Heart left ventricle (tissue), 16 donors: ENCODE results near the gene GALNT13. TPM values are rescaled to one million over a fixed set of nuclear protein-coding genes. Genes with fewer than 3 reads are reported as not detected.

ENCODE experiments used
- ATAC-seq, 4 donors: fragments of 200-7000 bp; cut with Tn5 transposase; one replicate each; pipeline ENCODE4 v1.9.1; 2020 to 2022; ENCODE audit warnings: moderate library complexity in 4 of 4, mild to moderate bottlenecking in 3 of 4, moderate number of reproducible peaks in 1 of 4
- DNase-seq, 5 donors: peaks; one replicate each; pipeline ENCODE4 v3.0.0-alpha.2; 2020
- H3K27ac ChIP-seq, 12 donors: fragments of 200-600 bp; sonication (generic) in 4 of 12; one replicate each; pipeline versions ENCODE4 v1.5.0 to v1.8.0; 2016 to 2022; ENCODE audit warnings: mild to moderate bottlenecking in 2 of 12
- H3K27me3 ChIP-seq, 9 donors: fragments of 200-600 bp; sonication (generic) in 2 of 9; one replicate each; pipeline versions ENCODE4 v1.5.1 to v1.8.0; 2016 to 2022; ENCODE audit warnings: mild to moderate bottlenecking in 3 of 9
- H3K36me3 ChIP-seq, 9 donors: fragments of 200-600 bp; sonication (generic) in 2 of 9; one replicate each; pipeline versions ENCODE4 v1.5.0 to v1.8.0; 2018 to 2022; ENCODE audit warnings: mild to moderate bottlenecking in 2 of 9
- H3K4me1 ChIP-seq, 12 donors: fragments of 200-600 bp; sonication (generic) in 4 of 12; one replicate each; pipeline versions ENCODE4 v1.5.0 to v1.8.0; 2016 to 2022; ENCODE audit warnings: mild to moderate bottlenecking in 3 of 12
- H3K4me3 ChIP-seq, 12 donors: fragments of 200-600 bp; sonication (generic) in 4 of 12; one replicate each; pipeline versions ENCODE4 v1.5.0 to v1.8.0; 2017 to 2022; ENCODE audit warnings: mild to moderate bottlenecking in 9 of 12, moderate library complexity in 4 of 12
- H3K9me3 ChIP-seq, 12 donors: fragments of 200-600 bp; sonication (generic) in 4 of 12; one replicate each; pipeline versions ENCODE4 v1.5.0 to v1.8.0; 2016 to 2022; ENCODE audit warnings: mild to moderate bottlenecking in 1 of 12
- POLR2A ChIP-seq, 2 donors: fragments of 450-650 bp; IDR thresholded peaks; one replicate each; pipeline ENCODE4 v1.6.1; 2017; ENCODE audit warnings: antibody characterized with exemption in 2 of 2, mild to moderate bottlenecking in 2 of 2, moderate library complexity in 2 of 2
- WGBS, 4 donors: extraction: QIAGEN DNeasy Blood & Tissue Kit in 2 of 4; methylation state at CpG; one replicate each; pipeline versions ENCODE4 v1.1.5 to v1.1.7; 2013 to 2018; 5-methylcytosine and 5-hydroxymethylcytosine counted together
- intact Hi-C, 10 donors: fragments of 100-400 bp; cut with DNase I; formaldehyde crosslinking; loops; one replicate each; pipeline versions ENCODE4 v1.11.1 to v1.14.2; 2022
- polyA plus RNA-seq, 2 donors: library from polyadenylated mRNA; stranded (reverse); fragments of 200-250 nt; gene quantifications; one replicate each; pipeline ENCODE4 v1.2.3, GENCODE V29; 2013
- total RNA-seq, 9 donors: library from RNA; depleted of rRNA in 2 of 9; stranded (reverse); fragments of >200 nt in 2 of 9; fragmentation: NEBNext Ultra II Directional in 3 of 9; extraction: Animal tissue kit (Norgen Biotek cat#: 25700) in 3 of 9; gene quantifications; one replicate each; pipeline versions ENCODE4 v1.1.0 to v1.2.4, GENCODE V29; 2016 to 2023
- TF ChIP-seq, protein P1 (sequence below), 12 donors: fragments of 200-600 bp; sonication (generic) in 4 of 12; IDR thresholded peaks; one replicate each; pipeline versions ENCODE4 v1.5.0 to v1.8.0; 2018 to 2022; ENCODE audit warnings: antibody characterized with exemption in 12 of 12, mild to moderate bottlenecking in 5 of 12
- donor health status: ischemic (EF 13 %, LVEDD 7.1; RV severe dilation, severe dysfunction).
- donor health status: healthy with polysubstance abuse.
- donor health status: DM: no; HTN: yes; CAD: no.
- donor health status: DM: no; HTN: no; CAD: no.
- donor health status: ischemic (EF 25% LVEDD 6.9; RV normal size, moderate dysfunction).
- donor health status: ischemic (EF 25% LVEDD 5.7; RV mildly dilated, moderate dysfunction).
- donor health status: healthy.
- donor health status: DM: yes; HTN: yes; CAD: no.
- donor health status: ischemic (EF 35%, LVEDD 5.7; RV mildly dilated, moderate dysfunction).
- donor health status: nonischemic (EF 11% LVEDD 7.7; RV severe dilation, severe dysfunction).
- donor health status: DM: yes; HTN: yes; CAD: no.
- donor health status: PGD.
- donor health status: ischemic (EF 29% LVEDD 5.4; RV normal size, mild dysfunction).
- donor health status: nonischemic (EF 23%, LVEDD 6.1; RV moderate dilation, normal function).

GALNT13 gene
- total and polyA plus RNA-seq, 11 donors, result 0.11 to 1.5 (median 0.22) TPM; not detected in 3

DNA sequence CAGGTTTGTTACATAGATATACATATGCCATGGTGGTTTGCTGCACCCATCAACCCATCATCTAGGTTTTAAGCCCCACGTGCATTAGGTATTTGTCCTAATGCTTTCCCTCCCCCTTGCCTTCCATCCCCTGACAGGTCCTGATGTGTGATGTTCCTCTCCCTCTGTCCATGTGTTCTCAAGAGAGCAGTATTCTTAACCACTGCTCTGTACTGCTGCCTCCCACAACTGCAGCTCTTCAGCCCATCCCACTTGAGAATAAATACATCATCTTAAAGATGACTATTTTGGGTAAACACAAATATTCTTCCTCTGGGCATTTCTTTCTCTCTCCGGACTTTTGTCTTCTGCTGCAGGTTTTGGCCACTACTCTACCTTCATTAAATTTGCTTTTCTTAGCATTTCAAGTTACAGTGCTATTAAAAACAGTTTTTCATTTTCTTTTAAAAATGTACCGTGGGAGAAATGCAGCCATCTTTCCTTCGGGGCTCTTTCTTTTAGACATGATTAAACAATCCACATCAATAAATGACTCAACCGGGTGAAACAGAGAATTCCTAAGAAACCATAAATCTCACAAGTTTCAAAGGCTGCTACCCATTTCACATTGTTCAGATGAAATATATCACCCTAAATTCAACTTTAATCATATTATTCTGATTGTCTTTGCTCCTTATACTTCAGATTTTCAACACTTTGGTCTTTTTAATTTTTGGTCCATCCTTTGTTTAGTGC lies 323.4 kb downstream of the GALNT13 start:
- TF ChIP-seq POLR2A (IDR thresholded peaks at IDR 0.05), result no peak
- TF ChIP-seq, protein P1, sequence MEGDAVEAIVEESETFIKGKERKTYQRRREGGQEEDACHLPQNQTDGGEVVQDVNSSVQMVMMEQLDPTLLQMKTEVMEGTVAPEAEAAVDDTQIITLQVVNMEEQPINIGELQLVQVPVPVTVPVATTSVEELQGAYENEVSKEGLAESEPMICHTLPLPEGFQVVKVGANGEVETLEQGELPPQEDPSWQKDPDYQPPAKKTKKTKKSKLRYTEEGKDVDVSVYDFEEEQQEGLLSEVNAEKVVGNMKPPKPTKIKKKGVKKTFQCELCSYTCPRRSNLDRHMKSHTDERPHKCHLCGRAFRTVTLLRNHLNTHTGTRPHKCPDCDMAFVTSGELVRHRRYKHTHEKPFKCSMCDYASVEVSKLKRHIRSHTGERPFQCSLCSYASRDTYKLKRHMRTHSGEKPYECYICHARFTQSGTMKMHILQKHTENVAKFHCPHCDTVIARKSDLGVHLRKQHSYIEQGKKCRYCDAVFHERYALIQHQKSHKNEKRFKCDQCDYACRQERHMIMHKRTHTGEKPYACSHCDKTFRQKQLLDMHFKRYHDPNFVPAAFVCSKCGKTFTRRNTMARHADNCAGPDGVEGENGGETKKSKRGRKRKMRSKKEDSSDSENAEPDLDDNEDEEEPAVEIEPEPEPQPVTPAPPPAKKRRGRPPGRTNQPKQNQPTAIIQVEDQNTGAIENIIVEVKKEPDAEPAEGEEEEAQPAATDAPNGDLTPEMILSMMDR (IDR thresholded peaks at IDR 0.05), result no peak
- 76 to 85% (median 81%) methylated on average over 5 of the region's 5 CpGs for WGBS, 4 donors
- DNase-seq (no peak), ATAC-seq (no peak)
- no peaks in the 10 kb centered on the region for H3K9me3 ChIP-seq
- H3K27me3 ChIP-seq, result no peaks in the 10 kb centered on the region
- H3K36me3 ChIP-seq, result no peaks in the 10 kb centered on the region
- intact Hi-C loops, result no loop called here
- no peaks in the 10 kb centered on the region for H3K4me1 ChIP-seq
- H3K4me3 ChIP-seq, result no peak overlapping the region
- no peak overlapping the region for H3K27ac ChIP-seq

DNA sequence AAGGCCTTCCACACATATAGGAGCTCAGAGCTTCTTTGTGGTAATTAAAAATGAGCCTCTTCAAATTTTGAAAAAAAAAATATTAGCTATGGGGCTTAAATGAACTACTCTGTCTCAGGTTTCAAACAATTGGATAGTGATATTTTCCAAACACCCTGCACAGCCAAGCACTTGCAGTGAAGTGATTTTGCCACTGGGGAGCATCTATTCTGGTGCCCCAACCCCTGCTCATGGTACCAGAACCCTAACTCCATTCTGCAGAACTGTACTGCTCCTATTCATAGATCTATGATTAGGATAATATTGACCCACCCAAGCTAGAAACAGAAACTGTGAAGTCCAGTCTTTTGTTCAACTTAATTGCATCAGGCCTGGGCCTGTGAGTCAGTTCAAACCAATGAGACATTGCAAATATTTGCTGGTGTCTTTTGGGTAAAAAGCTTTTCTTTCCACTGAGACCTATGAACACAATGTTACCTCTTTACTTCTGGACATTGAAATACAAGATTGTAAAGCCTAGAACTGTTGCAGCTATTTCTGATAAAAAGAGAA lies 324.0 kb downstream of the GALNT13 start:
- Histone ChIP-seq H3K36me3 (no peaks in the 10 kb centered on the region), H3K4me3 (no peak overlapping the region), H3K27me3 (no peaks in the 10 kb centered on the region), H3K4me1 (no peaks in the 10 kb centered on the region), H3K9me3 (no peaks in the 10 kb centered on the region), H3K27ac (no peak overlapping the region)
- DNase-seq, result no peak
- intact Hi-C loops, result no loop called here
- ATAC-seq, result no peak
- TF ChIP-seq POLR2A (IDR thresholded peaks at IDR 0.05), result no peak
- TF ChIP-seq, protein P1 (IDR thresholded peaks at IDR 0.05), result no peak

- H3K4me3 ChIP-seq, result no peak overlapping the region
- H3K27ac ChIP-seq, result no peak overlapping the region
- TF ChIP-seq, protein P1 (IDR thresholded peaks at IDR 0.05), result no peak
- no peak for TF ChIP-seq POLR2A (IDR thresholded peaks at IDR 0.05)
- no peaks in the 10 kb centered on the region for H3K4me1 ChIP-seq
- intact Hi-C loops, result no loop called here
- H3K27me3 ChIP-seq, result no peaks in the 10 kb centered on the region
- 54 to 63% (median 56%) methylated on average over 1 of the region's 1 CpG for WGBS, 4 donors
- DNase-seq (no peak), ATAC-seq (no peak)
- no peaks in the 10 kb centered on the region for H3K36me3 ChIP-seq
- no peaks in the 10 kb centered on the region for H3K9me3 ChIP-seq
Observed at GRCh38 chr2:154198866-154199265, 327.1 kb downstream of the GALNT13 start.

DNA sequence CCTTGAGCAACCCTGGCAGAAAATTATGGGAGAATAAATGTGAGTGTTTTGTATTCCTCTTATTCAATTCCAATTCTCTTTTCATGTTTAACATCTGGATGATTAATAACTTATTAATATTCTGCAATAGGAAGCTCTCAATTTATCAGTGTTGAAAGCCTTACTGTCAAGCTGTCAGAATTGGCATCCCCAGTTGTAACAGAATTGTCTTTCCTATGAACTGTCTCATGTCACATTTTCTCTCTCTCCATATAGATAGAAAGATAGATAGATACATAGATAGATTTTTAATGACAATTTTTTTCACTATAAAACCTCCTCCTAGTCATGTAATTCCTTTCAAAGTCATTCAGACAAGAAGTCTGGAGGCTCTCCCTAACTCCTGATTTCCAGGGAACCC lies 331.5 kb downstream of the GALNT13 start:
- no peaks in the 10 kb centered on the region for H3K27me3 ChIP-seq
- TF ChIP-seq, protein P1 (IDR thresholded peaks at IDR 0.05), result no peak
- no peak for TF ChIP-seq POLR2A (IDR thresholded peaks at IDR 0.05)
- no peaks in the 10 kb centered on the region for H3K36me3 ChIP-seq
- intact Hi-C loops, result no loop called here
- no peak overlapping the region for H3K27ac ChIP-seq
- no peak for ATAC-seq
- H3K4me3 ChIP-seq, result no peak overlapping the region
- H3K4me1 ChIP-seq, result no peaks in the 10 kb centered on the region
- H3K9me3 ChIP-seq, result no peaks in the 10 kb centered on the region
- DNase-seq, result no peak
